ENCODE results near the gene FAM174C.

FAM174C gene

DNA sequence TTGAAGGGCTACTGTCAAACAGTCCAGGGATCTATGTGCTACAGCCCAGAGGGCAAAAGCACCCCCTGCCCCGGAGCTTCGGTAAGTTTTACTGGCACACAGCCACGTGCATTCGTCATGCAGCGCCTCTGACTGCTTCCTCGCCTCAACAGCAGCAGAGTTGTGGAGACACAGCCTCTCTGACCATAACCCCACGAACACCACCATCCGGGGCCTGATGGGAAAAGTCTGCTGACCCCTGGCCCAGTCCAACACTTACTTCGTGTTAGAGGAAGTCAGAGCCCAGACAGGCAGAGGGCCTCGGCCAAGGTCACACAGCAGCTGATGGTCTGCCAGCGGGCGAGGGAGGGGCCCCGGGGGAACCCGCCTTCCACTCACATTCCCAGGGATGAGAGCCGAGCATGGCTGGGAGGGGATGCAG lies 42.7 kb upstream of the FAM174C start:
- Histone ChIP-seq H3K27ac (ENCODE audit: low read length) (no peak overlapping the region), H3K4me1 (ENCODE audit: insufficient read depth, low read length) (no peaks in the 10 kb centered on the region), H3K36me3 (ENCODE audit: insufficient read depth, low read depth, low read length) (peaks cover 30% of the 10 kb centered on the region), H3K9me3 (ENCODE audit: insufficient read depth, low read depth, low read length) (no peaks in the 10 kb centered on the region), H3K9ac (ENCODE audit: low read depth, low read length) (no peak overlapping the region), H3K4me3 (ENCODE audit: low read length) (no peak overlapping the region), H3K27me3 (ENCODE audit: insufficient read depth, low read length) (no peaks in the 10 kb centered on the region)

DNA sequence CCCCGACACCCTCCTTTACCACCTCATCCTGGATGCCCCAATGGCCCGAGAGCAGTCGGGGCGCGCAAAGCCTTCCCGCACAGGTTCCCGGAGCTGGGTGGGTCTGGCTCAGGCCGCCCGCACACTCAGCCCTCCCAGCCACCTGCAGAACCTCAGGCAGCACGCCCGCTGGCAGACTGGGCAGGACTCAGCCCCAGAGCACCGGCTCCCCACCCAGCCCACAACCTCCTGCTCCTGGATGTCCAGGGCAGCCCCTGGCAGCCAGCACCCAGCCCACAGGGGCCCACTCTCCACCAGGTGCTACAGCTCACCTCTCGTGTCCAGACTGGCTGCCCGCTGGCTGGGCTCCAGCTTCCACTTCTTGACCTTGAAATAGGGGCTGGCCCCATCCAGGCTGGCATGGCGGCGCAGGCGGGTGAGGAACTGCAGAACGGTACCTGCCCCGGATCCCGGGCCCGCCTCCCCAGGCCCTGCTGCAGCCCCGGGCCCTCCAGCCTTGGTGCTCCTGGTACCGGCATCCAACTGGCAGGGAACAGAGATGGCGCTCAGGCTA lies 42.1 kb upstream of the FAM174C start:
- Histone ChIP-seq H3K9ac (ENCODE audit: low read depth, low read length) (no peak overlapping the region), H3K9me3 (ENCODE audit: insufficient read depth, low read depth, low read length) (no peaks in the 10 kb centered on the region), H3K27ac (ENCODE audit: low read length) (no peak overlapping the region), H3K4me1 (ENCODE audit: insufficient read depth, low read length) (no peaks in the 10 kb centered on the region), H3K36me3 (ENCODE audit: insufficient read depth, low read depth, low read length) (peaks cover 30% of the 10 kb centered on the region), H3K4me3 (ENCODE audit: low read length) (no peak overlapping the region), H3K27me3 (ENCODE audit: insufficient read depth, low read length) (no peaks in the 10 kb centered on the region; the same call in 1 of the 2 replicates)

GRCh38 chr19:1234051-1234954 lies 41.0 kb upstream of the FAM174C start:
- peaks cover 30% of the 10 kb centered on the region for H3K36me3 ChIP-seq (ENCODE audit: insufficient read depth, low read depth, low read length)
- H3K9me3 ChIP-seq (ENCODE audit: insufficient read depth, low read depth, low read length), result no peaks in the 10 kb centered on the region
- no peaks in the 10 kb centered on the region; the same call in 1 of the 2 replicates for H3K27me3 ChIP-seq (ENCODE audit: insufficient read depth, low read length)
- H3K4me3 ChIP-seq (ENCODE audit: low read length), result no peak overlapping the region
- no peak overlapping the region for H3K9ac ChIP-seq (ENCODE audit: low read depth, low read length)
- no peaks in the 10 kb centered on the region for H3K4me1 ChIP-seq (ENCODE audit: insufficient read depth, low read length)
- no peak overlapping the region for H3K27ac ChIP-seq (ENCODE audit: low read length)

GRCh38 chr19:1234955-1235380 lies 40.4 kb upstream of the FAM174C start:
- Histone ChIP-seq H3K4me3 (ENCODE audit: low read length) (no peak overlapping the region), H3K27me3 (ENCODE audit: insufficient read depth, low read length) (no peaks in the 10 kb centered on the region; the same call in 1 of the 2 replicates), H3K27ac (ENCODE audit: low read length) (no peak overlapping the region), H3K9me3 (ENCODE audit: insufficient read depth, low read depth, low read length) (no peaks in the 10 kb centered on the region), H3K36me3 (ENCODE audit: insufficient read depth, low read depth, low read length) (peaks cover 30% of the 10 kb centered on the region), H3K9ac (ENCODE audit: low read depth, low read length) (no peak overlapping the region), H3K4me1 (ENCODE audit: insufficient read depth, low read length) (no peaks in the 10 kb centered on the region)

- H3K27ac ChIP-seq (ENCODE audit: low read length), result no peak overlapping the region
- no peaks in the 10 kb centered on the region for H3K4me1 ChIP-seq (ENCODE audit: insufficient read depth, low read length)
- H3K9ac ChIP-seq (ENCODE audit: low read depth, low read length), result no peak overlapping the region
- H3K9me3 ChIP-seq (ENCODE audit: insufficient read depth, low read depth, low read length), result no peaks in the 10 kb centered on the region
- peak overlapping the region; percentile 62 for H3K4me3 ChIP-seq (ENCODE audit: low read length)
- H3K27me3 ChIP-seq (ENCODE audit: insufficient read depth, low read length), result no peaks in the 10 kb centered on the region; the same call in 1 of the 2 replicates
- peaks cover 30% of the 10 kb centered on the region for H3K36me3 ChIP-seq (ENCODE audit: insufficient read depth, low read depth, low read length)
These were observed 39.4 kb upstream of the FAM174C start for GRCh38 chr19:1235625-1236538.

- Histone ChIP-seq H3K4me3 (ENCODE audit: low read length) (peak overlapping the region; percentile 74), H3K27ac (ENCODE audit: low read length) (no peak overlapping the region), H3K36me3 (ENCODE audit: insufficient read depth, low read depth, low read length) (peaks cover 29% of the 10 kb centered on the region), H3K9me3 (ENCODE audit: insufficient read depth, low read depth, low read length) (no peaks in the 10 kb centered on the region), H3K4me1 (ENCODE audit: insufficient read depth, low read length) (no peaks in the 10 kb centered on the region), H3K27me3 (ENCODE audit: insufficient read depth, low read length) (no peaks in the 10 kb centered on the region; the same call in 1 of the 2 replicates), H3K9ac (ENCODE audit: low read depth, low read length) (no peak overlapping the region; the same call in none of the 2 replicates)
These were observed 38.8 kb upstream of the FAM174C start for GRCh38 chr19:1236576-1236975.

DNA sequence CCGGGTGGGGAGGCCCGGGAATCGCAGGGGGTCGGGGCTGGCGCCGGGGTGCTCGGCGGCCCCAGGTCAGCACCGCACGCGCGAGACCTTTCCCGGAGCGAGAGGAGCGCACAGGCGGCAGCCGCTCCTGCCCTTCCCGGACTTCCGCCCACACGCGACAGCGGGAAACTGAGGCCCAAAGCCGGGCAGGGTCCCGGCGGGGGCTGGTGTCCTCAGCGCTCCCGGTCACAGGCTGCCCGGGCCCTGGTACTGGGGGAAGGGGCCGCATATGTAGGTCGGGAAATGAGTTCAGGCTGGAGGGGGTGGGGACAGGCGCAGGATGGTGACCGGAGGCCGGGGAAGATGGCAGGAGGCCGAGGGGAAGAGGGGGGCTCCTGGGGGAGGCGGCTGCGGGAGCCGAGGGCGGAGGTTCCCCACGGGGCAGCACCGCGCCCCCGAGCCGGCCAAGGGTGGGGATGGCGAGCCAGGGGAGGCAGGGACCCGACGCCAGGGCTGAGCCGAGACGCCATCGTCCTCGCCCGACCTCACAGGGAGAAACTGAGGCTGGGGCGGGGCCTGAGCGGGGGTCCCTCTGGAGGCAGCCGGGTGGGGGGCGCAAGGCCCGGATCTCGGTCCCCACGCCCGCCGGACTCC lies 38.2 kb upstream of the FAM174C start:
- Histone ChIP-seq H3K36me3 (ENCODE audit: insufficient read depth, low read depth, low read length) (peaks cover 26% of the 10 kb centered on the region), H3K9ac (ENCODE audit: low read depth, low read length) (peak overlapping the region; percentile 65; the same call in 1 of the 2 replicates), H3K4me3 (ENCODE audit: low read length) (peak overlapping the region; percentile 74; the same call in 1 of the 2 replicates), H3K27ac (ENCODE audit: low read length) (no peak overlapping the region), H3K27me3 (ENCODE audit: insufficient read depth, low read length) (no peaks in the 10 kb centered on the region; the same call in 1 of the 2 replicates), H3K4me1 (ENCODE audit: insufficient read depth, low read length) (no peaks in the 10 kb centered on the region), H3K9me3 (ENCODE audit: insufficient read depth, low read depth, low read length) (no peaks in the 10 kb centered on the region)

DNA sequence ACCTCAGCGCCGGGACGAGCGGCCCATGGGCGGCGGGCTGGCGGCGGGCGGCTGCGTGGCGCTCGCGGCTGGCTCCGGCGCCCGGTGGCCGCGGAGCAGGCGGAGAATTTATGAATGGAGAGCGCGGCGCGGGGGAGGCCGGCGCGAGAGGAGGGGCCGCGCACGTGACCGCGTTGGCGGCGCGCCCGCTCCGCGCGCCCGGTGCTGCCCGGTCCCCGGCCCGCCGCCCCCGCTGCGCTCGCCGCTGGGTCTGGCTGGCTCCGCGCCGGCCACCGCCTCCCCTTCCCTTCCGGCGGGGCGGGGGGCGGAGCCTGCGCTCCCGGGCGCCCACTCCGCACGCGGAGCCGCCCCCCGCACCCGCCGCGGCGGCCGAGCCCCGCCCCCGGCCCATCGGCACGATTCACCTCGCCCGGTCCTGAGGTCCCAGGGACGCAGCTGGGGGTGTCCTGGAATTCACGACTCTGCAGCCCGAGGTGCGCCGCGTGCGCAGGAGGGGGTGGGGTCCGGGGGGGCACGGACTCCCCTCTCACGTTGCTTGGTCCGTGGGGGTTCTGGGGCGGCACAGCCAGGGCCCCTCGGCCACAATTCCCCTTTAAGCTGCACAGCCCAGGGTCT lies 37.5 kb upstream of the FAM174C start, which contains the start of gene CBARP:
Gene CBARP, minus strand, starts transcription at position 252 of the 615 bp plus-strand sequence. CDS start 1,905 bp downstream, outside the sequence.
- Histone ChIP-seq H3K36me3 (ENCODE audit: insufficient read depth, low read depth, low read length) (peaks cover 22% of the 10 kb centered on the region), H3K9me3 (ENCODE audit: insufficient read depth, low read depth, low read length) (no peaks in the 10 kb centered on the region), H3K27ac (ENCODE audit: low read length) (no peak within 1 kb of the TSS), H3K4me3 (ENCODE audit: low read length) (peak within 1 kb of the TSS; percentile 74; the same call in 1 of the 2 replicates), H3K9ac (ENCODE audit: low read depth, low read length) (peak within 1 kb of the TSS; percentile 65; the same call in 1 of the 2 replicates), H3K27me3 (ENCODE audit: insufficient read depth, low read length) (no peaks in the 10 kb centered on the region; the same call in 1 of the 2 replicates), H3K4me1 (ENCODE audit: insufficient read depth, low read length) (no peaks in the 10 kb centered on the region)

DNA sequence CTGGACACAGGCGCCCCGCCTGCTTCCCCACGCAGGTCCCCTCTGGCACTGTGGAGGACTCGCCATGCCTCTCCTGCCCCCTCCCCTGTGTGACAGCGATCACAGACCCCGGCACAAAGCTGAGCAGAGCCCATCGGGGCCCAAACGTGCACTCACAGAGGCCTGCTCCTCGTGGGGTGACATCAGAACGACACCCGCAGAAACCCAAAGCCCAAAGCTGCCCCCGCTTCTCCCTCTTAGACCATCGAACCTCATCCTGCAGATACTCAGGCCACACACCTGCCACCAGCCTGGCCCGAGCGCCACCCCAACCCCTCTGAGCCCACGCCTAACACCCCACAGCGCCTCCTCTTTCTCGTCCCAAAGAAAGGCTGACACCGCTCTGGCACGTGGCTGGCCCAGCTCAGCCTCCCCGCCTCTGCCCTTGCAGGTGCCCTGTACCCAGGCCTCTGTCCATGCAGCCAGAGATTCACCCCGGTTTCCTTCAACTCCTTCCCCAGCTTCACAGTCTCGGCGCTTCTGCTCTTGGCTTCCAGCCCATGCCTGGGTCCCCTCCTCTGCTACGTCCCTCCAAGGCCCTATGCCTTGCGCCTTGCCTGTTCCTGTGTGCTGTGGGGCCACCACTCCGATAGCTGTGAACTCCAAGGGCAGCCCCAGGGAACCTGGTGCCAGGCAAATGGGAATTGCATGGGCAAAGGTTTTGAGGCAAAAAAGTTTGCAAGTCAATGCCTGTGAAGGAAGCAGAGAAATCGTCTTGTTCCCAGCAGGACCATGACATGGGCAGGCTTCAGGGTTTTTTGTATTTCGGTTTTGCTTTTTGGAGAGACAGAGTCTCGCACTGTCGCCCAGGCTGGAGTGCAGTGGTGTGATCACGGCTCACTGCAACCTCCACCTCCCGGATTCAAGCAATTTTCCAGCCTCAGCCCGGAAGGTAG lies 36.7 kb upstream of the FAM174C start:
- Histone ChIP-seq H3K9ac (ENCODE audit: low read depth, low read length) (no peak overlapping the region; the same call in 1 of the 2 replicates), H3K27me3 (ENCODE audit: insufficient read depth, low read length) (no peaks in the 10 kb centered on the region; the same call in 1 of the 2 replicates), H3K4me3 (ENCODE audit: low read length) (peak overlapping the region; percentile 56; the same call in 1 of the 2 replicates), H3K4me1 (ENCODE audit: insufficient read depth, low read length) (no peaks in the 10 kb centered on the region), H3K36me3 (ENCODE audit: insufficient read depth, low read depth, low read length) (peaks cover 17% of the 10 kb centered on the region), H3K27ac (ENCODE audit: low read length) (no peak overlapping the region), H3K9me3 (ENCODE audit: insufficient read depth, low read depth, low read length) (no peaks in the 10 kb centered on the region)

DNA sequence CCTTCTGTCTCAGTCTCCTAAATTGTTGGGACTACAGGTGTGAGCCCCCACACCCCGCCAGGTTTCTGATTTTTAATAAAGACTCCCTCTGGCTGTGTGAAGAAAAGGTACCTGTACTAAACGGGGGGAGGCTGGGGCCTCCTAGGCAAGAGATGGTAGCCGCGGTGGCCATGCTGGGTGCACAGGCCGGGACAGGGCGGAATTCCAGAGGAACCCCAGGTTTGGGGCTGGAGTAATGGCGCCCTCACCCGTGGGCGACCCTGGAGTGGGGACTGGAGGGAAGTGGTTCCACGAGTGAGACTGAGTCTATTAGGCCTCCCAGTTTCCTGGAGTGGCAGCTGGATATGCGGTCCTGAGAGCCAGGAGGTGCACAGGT lies 35.9 kb upstream of the FAM174C start:
- Histone ChIP-seq H3K4me3 (ENCODE audit: low read length) (peak overlapping the region; percentile 70; the same call in 1 of the 2 replicates), H3K27me3 (ENCODE audit: insufficient read depth, low read length) (no peaks in the 10 kb centered on the region; the same call in 1 of the 2 replicates), H3K36me3 (ENCODE audit: insufficient read depth, low read depth, low read length) (peaks cover 9% of the 10 kb centered on the region), H3K4me1 (ENCODE audit: insufficient read depth, low read length) (no peaks in the 10 kb centered on the region), H3K9ac (ENCODE audit: low read depth, low read length) (no peak overlapping the region; the same call in 1 of the 2 replicates), H3K27ac (ENCODE audit: low read length) (no peak overlapping the region), H3K9me3 (ENCODE audit: insufficient read depth, low read depth, low read length) (no peaks in the 10 kb centered on the region)

Data from iPS-20b (cell line).